GM21529 (cell line): ENCODE data around the gene SENP6.
"Not testable (repeated sequence)": the region's sequence is repeated elsewhere in the genome, so short reads cannot be mapped to it uniquely, and the experiment has no call there.

Source experiments
- ATAC-seq: cut with Tn5 transposase; IDR thresholded peaks from one replicate; pipeline ENCODE4 v1.9.1; 2021; ENCODE audit not compliant: unreplicated experiment

SENP6 gene

GRCh38 chr6:75656479-75656878 is 54.8 kb downstream of the SENP6 start:
- ATAC-seq: no peak

DNA sequence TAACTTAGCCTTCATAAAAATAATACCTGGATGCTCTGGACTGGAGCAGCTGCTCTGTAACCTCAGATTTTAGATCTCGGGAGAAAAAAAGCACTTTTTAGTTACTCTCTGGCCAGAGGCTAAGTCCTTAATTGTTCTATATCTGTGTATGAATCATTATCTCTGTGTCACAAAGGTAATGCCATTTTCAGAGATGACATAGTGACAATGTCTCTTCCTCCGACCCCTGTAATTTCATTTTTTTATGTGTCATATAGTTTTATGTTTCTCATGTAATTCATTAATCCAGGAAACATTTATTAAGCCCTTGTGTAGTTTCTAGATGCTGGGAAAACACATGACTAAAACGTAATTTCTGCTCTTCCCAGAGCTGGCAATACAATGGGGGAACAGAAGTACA is 55.6 kb downstream of the SENP6 start:
- no peak for ATAC-seq

DNA sequence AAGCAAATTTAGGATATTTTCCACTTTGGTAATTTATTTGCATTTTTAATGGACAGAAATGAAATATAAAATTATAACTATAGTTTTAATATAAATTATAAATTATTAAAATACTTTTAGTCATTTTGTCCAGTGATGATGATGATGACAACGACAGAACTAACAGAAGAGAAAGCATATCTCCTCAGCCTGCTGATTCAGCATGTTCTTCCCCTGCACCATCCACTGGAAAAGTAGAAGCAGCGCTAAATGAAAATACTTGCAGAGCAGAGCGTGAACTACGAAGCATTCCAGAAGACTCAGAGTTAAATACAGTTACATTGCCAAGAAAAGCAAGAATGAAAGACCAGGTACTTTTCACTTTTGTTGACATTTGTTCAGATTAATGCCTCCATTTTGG is 64.9 kb downstream of the SENP6 start:
- ATAC-seq: no peak

- no peak for ATAC-seq
These were observed 72.2 kb downstream of the SENP6 start for GRCh38 chr6:75673884-75674283.

DNA sequence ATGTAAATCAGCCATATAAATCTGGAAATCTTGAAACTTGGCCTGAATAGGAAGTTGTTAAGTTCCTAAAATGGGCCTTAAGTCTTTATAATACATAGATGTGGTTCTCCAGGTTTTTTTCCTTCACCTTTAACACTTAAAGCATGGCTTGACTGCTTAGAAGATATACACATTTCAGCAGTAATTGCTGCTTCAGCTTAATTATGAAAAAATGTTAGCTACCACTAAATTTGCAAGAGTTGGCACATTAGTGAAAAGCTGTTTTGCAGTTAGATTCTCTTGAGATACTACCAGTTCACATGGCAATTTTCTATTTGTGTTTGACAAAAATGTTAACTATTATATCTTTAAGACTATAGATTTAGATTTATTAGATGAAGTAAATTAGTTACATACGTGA is 74.7 kb downstream of the SENP6 start:
- no peak for ATAC-seq

- not testable (repeated sequence) for ATAC-seq
These were observed 80.9 kb downstream of the SENP6 start for GRCh38 chr6:75682548-75682947.

GRCh38 chr6:75683005-75683404 is 81.3 kb downstream of the SENP6 start:
- not testable (repeated sequence) for ATAC-seq

DNA sequence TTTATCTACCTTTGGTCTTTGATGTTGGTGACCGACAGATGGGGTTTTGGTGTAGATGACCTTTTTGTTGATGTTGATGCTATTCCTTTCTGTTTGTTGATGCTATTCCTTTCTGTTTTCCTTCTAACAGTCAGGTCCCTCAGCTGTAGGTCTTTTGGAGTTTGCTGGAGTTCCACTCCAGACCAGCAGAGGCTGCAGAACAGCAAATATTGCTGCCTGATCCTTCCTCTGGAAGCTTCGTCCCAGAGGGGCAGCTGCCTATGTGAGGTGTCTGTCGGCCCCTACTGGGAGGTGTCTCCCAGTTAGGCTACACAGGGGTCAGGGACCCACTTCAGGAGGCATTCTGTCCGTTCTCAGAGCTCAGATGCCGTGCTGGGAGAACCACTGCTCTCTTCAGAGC is 85.9 kb downstream of the SENP6 start:
- ATAC-seq: not testable (repeated sequence)

DNA sequence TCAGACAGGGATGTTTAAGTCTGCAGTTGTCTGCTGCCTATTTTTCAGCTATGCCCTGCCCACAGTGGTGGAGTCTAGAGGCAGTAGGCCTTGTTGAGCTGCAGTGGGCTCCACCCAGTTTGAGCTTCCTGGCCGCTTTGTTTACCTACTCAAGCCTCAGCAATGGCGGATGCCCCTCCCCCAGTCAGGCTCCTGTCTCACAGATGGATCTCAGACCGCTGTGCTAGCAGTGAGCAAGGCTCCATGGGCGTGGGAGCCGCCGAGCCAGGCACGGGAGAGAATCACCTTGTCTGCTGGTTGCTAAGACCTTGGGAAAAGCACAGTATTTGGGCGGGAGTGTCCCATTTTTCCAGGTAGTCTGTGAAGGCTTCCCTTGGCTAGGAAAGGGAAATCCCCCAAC is 86.3 kb downstream of the SENP6 start:
- not testable (repeated sequence) for ATAC-seq

GRCh38 chr6:75689576-75689975 is 87.9 kb downstream of the SENP6 start:
- ATAC-seq: no peak

GRCh38 chr6:75691012-75691411 is 89.3 kb downstream of the SENP6 start:
- ATAC-seq: no peak

GRCh38 chr6:75693534-75693933 is 91.9 kb downstream of the SENP6 start:
- no peak for ATAC-seq

DNA sequence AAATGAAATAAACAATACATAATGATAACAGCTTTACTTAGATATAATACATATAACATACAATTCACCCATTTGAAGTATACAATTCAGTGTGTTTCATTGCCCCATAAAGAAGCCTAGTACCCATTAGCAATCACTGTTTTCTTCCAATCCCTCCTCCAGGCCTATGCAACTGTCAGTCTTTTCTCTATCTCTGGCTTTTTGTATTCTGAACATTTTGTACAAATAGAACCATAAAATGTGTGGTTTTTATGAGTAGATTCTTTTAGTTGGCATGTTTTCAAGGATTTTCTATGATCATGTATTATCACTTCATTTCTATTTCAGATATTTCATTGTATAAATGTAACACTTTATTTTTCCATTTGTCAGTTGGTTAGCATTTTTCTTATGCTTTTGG is 92.7 kb downstream of the SENP6 start:
- ATAC-seq: no peak

DNA sequence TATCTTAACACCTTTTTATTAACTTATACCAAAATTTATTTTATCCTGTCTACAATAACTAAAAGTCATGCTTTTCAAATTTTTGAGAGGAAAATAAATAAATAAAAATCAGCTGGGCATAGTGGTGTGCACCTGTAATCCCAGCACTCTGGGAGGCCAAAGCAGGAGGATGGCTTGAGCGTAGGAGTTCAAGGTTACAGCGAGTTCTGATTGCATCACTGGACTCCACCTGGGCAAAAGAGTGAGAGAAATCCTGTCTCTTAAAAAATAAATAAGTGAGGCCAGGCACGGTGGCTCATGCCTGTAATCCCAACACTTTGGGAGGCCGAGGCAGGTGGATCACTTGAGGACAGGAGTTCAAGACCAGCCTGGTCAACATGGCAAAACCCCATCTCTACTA is 106.7 kb downstream of the SENP6 start:
- ATAC-seq: not testable (repeated sequence)

DNA sequence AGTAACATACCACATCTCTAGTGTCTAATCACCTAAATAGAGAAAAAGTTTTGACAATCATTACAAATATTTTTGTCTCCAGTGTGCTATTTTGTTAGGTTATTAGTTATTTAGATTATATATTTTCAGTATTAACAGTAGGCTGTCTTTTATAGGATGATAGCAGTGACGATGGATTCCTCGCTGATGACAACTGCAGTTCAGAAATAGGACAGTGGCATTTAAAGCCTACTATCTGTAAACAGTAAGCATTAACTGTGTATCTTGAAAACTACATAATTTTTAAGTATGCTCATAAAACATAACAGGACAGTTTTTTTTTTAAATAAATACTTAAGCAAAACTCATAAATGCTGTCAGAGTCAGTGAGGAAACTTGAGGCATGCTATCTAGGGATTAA is 109.5 kb downstream of the SENP6 start:
- no peak for ATAC-seq

GRCh38 chr6:75719133-75719532 is 117.5 kb downstream of the SENP6 start:
- ATAC-seq: no peak

- ATAC-seq: no peak
These were observed 121.7 kb downstream of the SENP6 start for GRCh38 chr6:75723382-75723781.

- no peak for ATAC-seq
These were observed 125.5 kb downstream of the SENP6 start for GRCh38 chr6:75727206-75727605.

- ATAC-seq: not testable (repeated sequence)
These were observed 129.3 kb downstream of the SENP6 start for GRCh38 chr6:75731029-75731428.

DNA sequence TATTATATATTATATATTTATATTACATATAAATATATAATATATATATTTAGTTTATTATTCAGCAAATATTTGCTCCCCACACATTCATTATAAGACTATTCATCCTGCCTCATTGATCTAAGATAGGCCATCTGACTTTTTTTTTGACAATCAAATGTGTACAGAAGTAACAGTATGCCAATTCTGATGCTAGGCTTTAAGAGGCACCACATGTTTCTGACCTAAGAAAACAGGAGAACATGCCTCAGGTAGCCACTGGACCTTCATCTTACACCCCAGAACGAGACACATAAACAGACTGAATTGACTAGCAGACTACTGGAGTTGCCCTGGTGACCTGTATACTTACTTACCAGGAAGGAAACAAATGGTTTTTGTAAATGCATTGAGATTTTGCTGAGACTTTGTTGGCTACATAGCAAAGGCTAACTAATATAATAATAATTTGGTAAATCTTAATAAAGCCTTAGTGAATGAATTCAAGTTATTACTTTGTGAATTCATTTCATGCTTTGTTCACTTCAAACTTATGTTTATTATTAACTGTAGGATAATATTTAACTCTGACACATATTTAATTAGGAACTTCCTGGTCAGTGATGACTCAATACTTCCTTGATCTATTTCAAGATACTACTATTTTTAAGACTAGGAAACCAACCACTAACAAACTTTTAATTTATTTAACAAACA is 134.0 kb downstream of the SENP6 start:
- ATAC-seq: peak; percentile 81

DNA sequence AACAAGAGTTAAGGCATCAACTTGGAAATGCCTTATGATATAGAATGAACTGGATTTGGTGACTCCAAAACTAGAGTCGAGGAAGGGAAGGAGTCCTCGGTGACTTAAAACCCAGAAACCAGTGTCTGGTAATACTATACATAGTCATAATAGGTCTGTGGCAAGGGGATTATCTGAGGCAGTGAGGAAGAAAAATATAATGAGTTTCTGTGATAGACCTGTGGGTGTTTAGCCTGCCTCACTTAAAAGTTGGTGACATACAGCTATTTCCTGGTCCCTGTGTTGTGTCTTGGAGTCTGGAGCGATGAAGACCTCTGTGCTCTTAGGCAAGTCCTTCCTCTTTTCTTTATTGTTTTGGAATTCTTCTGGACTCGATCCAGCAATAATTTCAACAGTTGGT is 142.3 kb downstream of the SENP6 start:
- no peak for ATAC-seq

DNA sequence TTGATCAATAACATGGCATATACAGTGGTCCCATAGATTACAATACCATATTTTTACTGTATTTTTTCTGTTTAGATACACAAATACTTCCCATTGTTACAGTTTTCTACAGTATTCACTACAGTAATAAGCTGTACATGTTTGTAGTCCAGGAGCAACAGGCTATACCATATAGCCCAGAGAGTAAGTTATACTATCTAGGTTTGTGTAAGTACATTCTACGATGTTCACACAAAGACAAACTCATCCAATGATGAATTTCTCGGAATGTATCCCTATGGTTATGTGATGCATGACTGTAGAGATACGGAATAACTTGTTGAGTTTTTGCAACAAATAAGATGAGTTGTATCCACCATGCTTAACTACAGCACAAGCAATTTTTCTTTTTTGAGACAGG is 143.7 kb downstream of the SENP6 start:
- no peak for ATAC-seq

GRCh38 chr6:75746221-75746620 is 144.5 kb downstream of the SENP6 start:
- no peak for ATAC-seq
